Astrocyte of the spinal cord (primary cell): Measurements from ENCODE around the gene TSC22D2.

Experiments
- DNase-seq: peaks from one replicate; pipeline ENCODE4 v3.0.0; 2011; ENCODE audit warnings: low read depth, low spot score
- H3K4me3 ChIP-seq: 2 replicates; pipeline ENCODE4 v1.5.1; 2011; ENCODE audit warnings: low read depth, mild to moderate bottlenecking, low read length, moderate library complexity
- in situ Hi-C: cut with HindIII; loops from 2 replicates; pipeline ENCODE4 v1.10.0; 2017; ENCODE audit warnings: low sequenced_read_pairs
- TF ChIP-seq, protein P1 (sequence below): IDR thresholded peaks from 2 replicates; pipeline ENCODE4 v1.5.1; 2012; ENCODE audit warnings: low read depth, mild to moderate bottlenecking, low read length, inconsistent platforms

The TSC22D2 gene

DNA sequence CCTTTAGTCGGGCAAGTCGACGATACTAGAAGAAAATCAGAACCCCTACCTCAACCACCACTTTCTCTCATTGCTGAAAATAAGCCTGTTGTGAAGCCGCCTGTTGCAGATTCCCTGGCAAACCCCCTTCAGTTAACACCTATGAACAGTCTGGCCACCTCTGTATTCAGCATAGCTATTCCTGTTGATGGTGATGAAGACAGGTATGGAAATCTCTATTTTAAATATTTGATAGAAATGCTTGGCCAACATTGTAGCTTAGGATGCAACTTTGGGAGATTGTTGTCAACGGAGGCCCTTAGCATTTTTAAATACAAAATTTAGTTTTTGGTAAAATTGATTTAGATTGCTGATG lies 3.0 kb downstream of the TSC22D2 start:
- in situ Hi-C loops, result no loop called here
- H3K4me3 ChIP-seq, result peak overlapping the region; percentile 98
- TF ChIP-seq, protein P1, sequence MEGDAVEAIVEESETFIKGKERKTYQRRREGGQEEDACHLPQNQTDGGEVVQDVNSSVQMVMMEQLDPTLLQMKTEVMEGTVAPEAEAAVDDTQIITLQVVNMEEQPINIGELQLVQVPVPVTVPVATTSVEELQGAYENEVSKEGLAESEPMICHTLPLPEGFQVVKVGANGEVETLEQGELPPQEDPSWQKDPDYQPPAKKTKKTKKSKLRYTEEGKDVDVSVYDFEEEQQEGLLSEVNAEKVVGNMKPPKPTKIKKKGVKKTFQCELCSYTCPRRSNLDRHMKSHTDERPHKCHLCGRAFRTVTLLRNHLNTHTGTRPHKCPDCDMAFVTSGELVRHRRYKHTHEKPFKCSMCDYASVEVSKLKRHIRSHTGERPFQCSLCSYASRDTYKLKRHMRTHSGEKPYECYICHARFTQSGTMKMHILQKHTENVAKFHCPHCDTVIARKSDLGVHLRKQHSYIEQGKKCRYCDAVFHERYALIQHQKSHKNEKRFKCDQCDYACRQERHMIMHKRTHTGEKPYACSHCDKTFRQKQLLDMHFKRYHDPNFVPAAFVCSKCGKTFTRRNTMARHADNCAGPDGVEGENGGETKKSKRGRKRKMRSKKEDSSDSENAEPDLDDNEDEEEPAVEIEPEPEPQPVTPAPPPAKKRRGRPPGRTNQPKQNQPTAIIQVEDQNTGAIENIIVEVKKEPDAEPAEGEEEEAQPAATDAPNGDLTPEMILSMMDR, result no peak
- no peak for DNase-seq

DNA sequence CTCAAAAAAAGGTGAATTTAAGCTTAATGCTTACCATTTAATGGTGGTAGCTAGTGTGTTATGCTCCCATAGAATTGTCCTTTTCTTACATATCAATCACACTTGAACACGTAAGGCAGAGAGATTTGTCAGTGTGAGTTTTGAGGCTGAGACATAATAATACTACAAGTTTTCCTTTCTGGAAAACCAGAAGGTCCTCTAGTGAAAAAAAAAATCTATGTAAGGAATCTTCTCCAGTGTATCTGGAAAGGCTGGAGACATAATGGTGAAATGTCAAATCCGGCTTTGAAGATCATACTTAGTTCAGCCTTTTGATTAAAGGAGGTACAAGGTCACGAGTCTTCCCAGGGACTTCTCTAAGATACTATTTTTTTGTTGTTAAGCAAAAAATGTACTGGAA lies 3.4 kb downstream of the TSC22D2 start:
- TF ChIP-seq, protein P1, result no peak
- H3K4me3 ChIP-seq, result peak overlapping the region; percentile 98
- no peak for DNase-seq
- in situ Hi-C loops, result no loop called here

DNA sequence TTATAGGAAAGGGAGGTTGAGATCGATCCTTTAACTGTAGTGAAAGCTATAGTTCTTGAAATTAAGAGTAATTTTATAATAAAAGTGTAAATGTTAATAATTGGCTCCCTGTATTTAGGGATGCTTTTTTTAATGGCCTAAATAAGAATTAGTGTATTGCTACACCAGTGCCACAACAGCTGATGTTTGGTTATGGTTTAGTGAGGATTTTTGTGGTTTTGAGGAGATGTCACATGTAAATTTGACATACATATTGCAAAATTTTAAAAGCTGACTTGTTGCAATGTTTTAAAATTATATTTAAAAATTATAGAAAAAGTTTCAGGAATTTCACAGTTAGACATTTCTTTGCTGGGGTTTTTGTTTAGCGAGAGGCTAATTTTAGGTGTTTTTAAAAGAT lies 3.9 kb downstream of the TSC22D2 start:
- in situ Hi-C loops, result no loop called here

DNA sequence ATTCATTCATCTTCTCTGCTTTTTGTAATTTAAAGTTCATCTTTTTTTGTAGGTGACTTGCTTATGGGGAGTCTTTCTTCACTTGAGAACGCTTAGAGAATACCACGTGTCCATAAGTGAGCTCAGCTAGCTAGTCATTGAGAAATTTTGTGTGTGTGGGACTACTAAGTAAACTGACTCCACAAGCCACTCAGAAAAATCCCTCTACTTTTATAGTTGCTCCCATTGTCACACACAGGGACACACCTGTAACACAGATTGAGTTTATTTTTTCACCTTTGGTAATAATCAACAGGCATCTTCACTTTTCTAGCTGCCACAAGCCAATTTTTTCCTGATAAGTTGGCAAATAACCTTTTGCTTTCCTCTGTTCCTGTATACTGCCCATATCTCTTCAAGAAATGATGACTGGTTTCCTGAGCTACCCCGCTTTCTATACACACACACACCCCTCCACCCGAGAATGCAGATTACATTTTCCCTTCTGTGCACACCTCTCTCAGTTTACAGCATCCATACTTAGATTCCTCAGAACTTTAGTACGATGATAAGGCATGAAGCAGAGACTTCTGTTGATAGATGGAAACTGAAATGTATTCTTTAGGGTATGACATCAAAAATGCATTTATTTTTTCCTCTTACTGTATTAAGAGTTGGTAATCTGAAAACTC lies 4.6 kb downstream of the TSC22D2 start:
- peak overlapping the region; percentile 98 for H3K4me3 ChIP-seq
- in situ Hi-C loops, result no loop called here
- TF ChIP-seq, protein P1, result no peak
- DNase-seq, result peak; percentile 77

More for the DNA sequence above, 3.9 kb downstream of the TSC22D2 start:
- TF ChIP-seq, protein P1, result no peak
- peak overlapping the region; percentile 98 for H3K4me3 ChIP-seq
- DNase-seq, result no peak

DNA sequence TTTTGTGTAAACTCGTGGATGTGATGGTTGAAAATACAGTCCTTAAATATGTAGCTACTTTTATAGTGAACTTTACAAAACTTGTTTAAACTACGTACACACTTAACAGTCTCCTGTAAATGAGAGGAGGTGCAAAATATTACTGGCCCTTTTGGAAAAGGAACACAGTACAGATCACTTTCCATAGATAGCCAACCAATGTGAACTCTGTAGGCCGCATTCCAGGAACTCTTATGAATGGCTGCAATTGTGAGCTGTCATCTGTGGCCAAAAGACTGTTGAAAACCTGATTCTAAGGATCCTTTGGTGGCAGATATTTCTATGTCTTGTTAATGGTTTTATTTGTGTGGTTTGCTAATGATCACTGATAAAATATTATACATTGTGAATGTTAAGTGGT lies 6.2 kb downstream of the TSC22D2 start:
- TF ChIP-seq, protein P1, result no peak
- in situ Hi-C loops, result no loop called here
- peak overlapping the region; percentile 98 for H3K4me3 ChIP-seq
- peak; percentile 55 for DNase-seq

DNA sequence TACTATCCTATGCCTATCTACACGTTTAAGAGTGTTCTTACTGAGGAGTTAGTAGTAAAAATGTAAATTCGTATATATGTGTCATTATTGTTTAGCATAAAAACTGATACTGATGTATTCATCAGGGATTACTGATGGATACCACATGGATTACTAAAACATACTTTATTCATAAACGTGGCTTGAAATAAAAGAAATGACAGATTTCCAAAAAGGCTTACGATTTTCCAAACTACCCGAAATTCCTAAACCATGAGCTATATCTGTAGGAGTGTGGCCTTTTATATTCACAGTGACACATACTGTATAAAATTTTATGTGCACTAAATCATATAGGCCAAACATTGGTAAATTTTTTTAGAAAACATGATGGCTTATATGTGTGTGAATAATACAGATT lies 6.9 kb downstream of the TSC22D2 start:
- in situ Hi-C loops, result no loop called here
- DNase-seq, result no peak
- TF ChIP-seq, protein P1, result no peak
- no peak overlapping the region for H3K4me3 ChIP-seq
